HG03039 (cell line): ENCODE measurements around the gene GOLGA6L1.
"Not testable (repeated sequence)": the region's sequence is repeated elsewhere in the genome, so short reads cannot be mapped to it uniquely, and the experiment has no call there.

Experiments used
- ATAC-seq: cut with Tn5 transposase; IDR thresholded peaks from one replicate; pipeline ENCODE4 v1.9.1; 2021; ENCODE audit warnings: mild to moderate bottlenecking, moderate library complexity; ENCODE audit not compliant: unreplicated experiment

The GOLGA6L1 gene

GRCh38 chr15:23136722-23137121 is at the start of gene GOLGA6L1:
GOLGA6L1 (minus strand) TSS chr15:23136822; CDS start chr15:23136731, 91 bp downstream.
- not testable (repeated sequence) for ATAC-seq

GRCh38 chr15:23181201-23181600 is 44.6 kb upstream of the GOLGA6L1 start:
- ATAC-seq = not testable (repeated sequence)

- not testable (repeated sequence) for ATAC-seq
These were observed 43.9 kb upstream of the GOLGA6L1 start for GRCh38 chr15:23180547-23180927.

- not testable (repeated sequence) for ATAC-seq
These were observed 43.3 kb upstream of the GOLGA6L1 start for GRCh38 chr15:23179768-23180546.

GRCh38 chr15:23176683-23177082 is 40.1 kb upstream of the GOLGA6L1 start:
- ATAC-seq = not testable (repeated sequence)

GRCh38 chr15:23175606-23176005 is 39.0 kb upstream of the GOLGA6L1 start:
- not testable (repeated sequence) for ATAC-seq

- ATAC-seq = not testable (repeated sequence)
These were observed 38.1 kb upstream of the GOLGA6L1 start for GRCh38 chr15:23174609-23175140.

- not testable (repeated sequence) for ATAC-seq
These were observed 3.8 kb downstream of the GOLGA6L1 start for GRCh38 chr15:23132787-23133186.

- ATAC-seq = no peak
These were observed 18.4 kb downstream of the GOLGA6L1 start for GRCh38 chr15:23118208-23118607.

GRCh38 chr15:23095796-23096195 is 40.8 kb downstream of the GOLGA6L1 start:
- no peak for ATAC-seq

GRCh38 chr15:23083115-23083514 is 53.5 kb downstream of the GOLGA6L1 start:
- ATAC-seq = no peak

- ATAC-seq = not testable (repeated sequence)
These were observed 54.5 kb downstream of the GOLGA6L1 start for GRCh38 chr15:23081996-23082737.

GRCh38 chr15:23081271-23081670 is 55.4 kb downstream of the GOLGA6L1 start:
- ATAC-seq = no peak

- no peak for ATAC-seq
These were observed 56.9 kb downstream of the GOLGA6L1 start for GRCh38 chr15:23079766-23080165.
